Epithelial cell of proximal tubule (primary cell): Measurements from ENCODE around the gene CTTN. TPM values are rescaled to one million over a fixed set of nuclear protein-coding genes. Genes with fewer than 3 reads are reported as not detected.

Experiments used
- DNase-seq: peaks from one replicate; pipeline ENCODE4 v3.0.0-alpha.2; 2011; ENCODE audit warnings: low read depth
- H3K4me3 ChIP-seq: 2 replicates; pipeline ENCODE4 v1.5.1; 2011; ENCODE audit warnings: low read depth, mild to moderate bottlenecking, low read length
- total RNA-seq: library from RNA; depleted of rRNA; stranded (reverse); fragments of >200 nt; gene quantifications from 2 replicates; pipeline ENCODE4 v1.2.3, GENCODE V29; 2015
- TF ChIP-seq, protein P1 (sequence below): conservative IDR thresholded peaks from 2 replicates; pipeline ENCODE4 v1.5.1; 2012; ENCODE audit warnings: low read depth, mild to moderate bottlenecking, low read length

The CTTN gene
- total RNA-seq, 1 donor from 2014 or later = 254 TPM

DNA sequence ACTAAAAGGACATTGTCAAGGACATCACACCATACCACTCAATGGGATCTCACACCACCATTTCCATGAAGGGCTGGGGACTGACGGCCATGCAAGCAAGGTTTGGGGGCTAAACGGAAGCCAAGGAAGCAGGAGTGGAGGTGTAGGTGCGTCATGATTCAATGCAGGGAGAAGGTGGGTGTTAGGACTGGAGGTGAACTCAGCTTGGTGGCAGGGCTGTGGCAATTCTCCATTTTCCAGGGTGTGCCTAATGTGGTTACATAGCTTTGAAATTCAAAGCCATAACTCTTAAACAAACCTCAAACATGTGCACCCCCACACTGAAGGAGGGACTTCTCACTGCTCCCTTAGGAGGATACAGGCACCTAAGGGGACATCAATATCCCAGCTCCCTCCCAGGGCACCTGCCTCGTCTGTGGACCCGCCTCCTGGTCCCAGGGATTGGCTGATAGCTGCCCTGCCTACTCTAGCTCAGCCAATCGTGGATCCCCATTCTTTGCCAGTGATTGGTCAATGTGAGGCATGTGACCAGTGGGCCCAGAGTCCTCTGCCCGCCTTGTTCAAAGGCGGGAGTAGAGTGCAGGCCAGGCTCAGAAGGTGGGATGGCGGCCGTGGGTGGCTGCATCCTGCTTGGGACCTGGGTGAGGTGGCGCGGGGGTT lies 64.6 kb downstream of the CTTN start:
- TF ChIP-seq, protein P1, sequence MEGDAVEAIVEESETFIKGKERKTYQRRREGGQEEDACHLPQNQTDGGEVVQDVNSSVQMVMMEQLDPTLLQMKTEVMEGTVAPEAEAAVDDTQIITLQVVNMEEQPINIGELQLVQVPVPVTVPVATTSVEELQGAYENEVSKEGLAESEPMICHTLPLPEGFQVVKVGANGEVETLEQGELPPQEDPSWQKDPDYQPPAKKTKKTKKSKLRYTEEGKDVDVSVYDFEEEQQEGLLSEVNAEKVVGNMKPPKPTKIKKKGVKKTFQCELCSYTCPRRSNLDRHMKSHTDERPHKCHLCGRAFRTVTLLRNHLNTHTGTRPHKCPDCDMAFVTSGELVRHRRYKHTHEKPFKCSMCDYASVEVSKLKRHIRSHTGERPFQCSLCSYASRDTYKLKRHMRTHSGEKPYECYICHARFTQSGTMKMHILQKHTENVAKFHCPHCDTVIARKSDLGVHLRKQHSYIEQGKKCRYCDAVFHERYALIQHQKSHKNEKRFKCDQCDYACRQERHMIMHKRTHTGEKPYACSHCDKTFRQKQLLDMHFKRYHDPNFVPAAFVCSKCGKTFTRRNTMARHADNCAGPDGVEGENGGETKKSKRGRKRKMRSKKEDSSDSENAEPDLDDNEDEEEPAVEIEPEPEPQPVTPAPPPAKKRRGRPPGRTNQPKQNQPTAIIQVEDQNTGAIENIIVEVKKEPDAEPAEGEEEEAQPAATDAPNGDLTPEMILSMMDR = no peak
- no peak for DNase-seq
- H3K4me3 ChIP-seq = no peak overlapping the region

DNA sequence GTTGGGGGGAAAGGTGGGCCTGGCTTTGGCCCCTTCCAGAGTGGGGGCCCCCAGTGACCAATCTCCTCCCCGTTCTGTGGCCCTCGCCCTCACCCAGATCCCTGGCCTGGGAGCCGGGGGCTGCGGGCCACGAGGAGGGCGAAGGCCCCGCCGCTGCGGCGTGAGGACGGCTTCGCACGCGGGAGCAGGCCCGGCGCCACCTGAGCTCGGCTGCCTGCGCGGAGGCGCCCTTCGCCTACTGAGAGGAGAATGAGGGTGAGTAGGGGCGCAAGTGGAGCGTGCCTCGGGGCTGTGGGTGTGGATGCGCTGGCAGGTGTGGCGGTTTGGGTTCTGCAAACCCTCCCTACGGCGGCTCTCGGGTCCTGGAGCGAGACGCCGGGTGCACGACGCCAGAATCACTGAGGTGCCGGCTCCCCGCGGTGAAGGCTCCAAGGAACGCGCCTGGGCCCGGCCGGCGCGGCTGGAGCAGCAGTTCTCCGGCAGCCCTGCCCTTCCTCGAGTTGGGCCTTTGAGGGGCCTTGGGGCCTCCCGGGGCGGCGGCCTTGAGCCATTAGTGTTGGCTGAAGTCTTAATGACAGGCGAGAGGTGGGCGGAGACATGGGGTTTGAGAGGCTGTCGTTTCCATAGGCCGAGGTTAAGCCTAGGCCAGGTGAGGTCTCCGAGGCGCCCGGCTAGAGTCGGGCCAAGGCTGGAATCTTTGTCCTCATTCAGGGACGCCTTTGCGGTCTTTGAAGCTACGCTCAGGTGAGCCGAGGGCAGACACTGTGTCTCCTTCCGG lies 65.3 kb downstream of the CTTN start:
- DNase-seq = no peak
- TF ChIP-seq, protein P1 = no peak
- H3K4me3 ChIP-seq = no peak overlapping the region

DNA sequence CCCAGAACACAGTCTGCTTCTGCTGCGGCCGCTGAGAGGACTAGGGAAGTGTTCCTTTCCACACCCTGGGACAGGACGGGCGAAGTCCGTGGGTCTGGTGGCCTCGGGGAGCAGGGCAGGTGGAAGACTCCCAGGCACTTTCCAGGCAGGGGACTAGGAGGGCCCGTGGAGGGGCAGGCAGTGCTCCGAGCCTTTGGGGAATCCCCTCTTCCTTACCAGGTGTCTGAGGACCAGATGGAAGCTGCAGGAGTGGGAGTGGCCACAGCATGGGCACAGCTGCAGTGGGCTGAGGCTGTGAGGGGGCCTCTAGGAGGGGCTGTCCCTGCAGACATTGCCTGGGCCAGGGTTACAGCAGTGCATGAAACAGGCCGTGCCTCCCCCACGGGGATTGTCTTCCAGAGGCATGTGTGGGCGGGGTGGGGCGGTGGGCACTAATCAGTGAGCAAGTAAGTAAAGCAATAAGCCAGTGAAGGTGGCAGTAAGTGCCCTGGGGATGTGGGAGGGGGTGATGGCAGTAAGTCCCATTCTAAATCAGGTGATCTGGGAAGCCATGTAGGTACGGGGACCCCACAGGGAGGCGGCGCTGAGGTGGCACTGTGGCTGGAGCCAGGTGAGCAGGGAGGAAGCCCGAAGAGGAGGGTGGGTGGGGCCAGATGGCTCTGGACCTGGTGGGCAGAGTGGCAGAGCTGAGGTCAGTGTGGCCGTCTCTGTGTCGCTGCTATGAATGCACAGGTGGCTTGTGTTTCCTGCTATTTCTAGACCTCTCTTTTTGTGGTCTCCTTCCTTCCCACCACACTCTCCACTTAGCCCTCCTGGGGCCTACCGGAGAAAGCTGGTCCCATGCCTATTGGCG lies 66.4 kb downstream of the CTTN start:
- H3K4me3 ChIP-seq = no peak overlapping the region
- TF ChIP-seq, protein P1 = no peak
- DNase-seq = no peak

DNA sequence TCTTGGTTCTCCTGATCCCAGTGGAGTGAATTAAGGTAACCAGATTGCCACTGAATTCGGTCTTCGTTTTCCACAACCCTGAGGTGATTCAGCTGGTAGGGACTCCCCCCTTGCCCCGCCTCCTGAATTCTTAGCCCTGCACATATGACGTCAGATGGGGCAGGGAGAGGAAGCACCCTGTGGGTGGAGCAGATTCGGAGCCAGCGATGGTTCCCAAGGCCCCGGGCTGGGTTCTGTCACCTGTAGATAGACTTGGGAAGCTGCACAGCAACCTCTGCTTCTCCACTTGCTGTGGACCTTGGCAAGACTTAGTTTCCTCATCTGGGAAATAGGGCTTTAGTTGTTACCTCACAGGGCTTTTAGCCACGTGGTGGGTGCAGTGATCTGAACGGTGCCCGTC lies 67.8 kb downstream of the CTTN start:
- no peak overlapping the region for H3K4me3 ChIP-seq
- no peak for DNase-seq
- TF ChIP-seq, protein P1 = no peak

DNA sequence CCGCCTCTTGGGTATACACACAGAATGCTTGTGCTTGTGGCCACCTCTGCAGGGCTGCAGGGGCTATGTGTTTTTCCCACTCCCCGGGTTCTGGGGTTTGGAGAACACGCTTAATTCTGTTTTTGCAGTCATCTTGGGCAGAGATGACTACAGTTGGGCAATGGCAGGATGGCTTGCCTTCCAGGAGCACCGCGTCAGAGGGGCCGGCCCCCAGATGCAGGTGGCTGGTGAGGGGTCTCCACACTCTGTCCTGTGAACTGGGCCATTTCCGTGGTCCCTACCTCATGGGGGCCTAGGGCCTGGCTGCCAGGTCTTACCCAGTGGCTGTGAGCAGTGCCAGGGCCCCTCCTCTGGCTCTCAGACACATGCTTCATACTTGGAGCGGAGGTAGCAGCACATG lies 68.3 kb downstream of the CTTN start:
- no peak for DNase-seq
- no peak overlapping the region for H3K4me3 ChIP-seq
- TF ChIP-seq, protein P1 = no peak

DNA sequence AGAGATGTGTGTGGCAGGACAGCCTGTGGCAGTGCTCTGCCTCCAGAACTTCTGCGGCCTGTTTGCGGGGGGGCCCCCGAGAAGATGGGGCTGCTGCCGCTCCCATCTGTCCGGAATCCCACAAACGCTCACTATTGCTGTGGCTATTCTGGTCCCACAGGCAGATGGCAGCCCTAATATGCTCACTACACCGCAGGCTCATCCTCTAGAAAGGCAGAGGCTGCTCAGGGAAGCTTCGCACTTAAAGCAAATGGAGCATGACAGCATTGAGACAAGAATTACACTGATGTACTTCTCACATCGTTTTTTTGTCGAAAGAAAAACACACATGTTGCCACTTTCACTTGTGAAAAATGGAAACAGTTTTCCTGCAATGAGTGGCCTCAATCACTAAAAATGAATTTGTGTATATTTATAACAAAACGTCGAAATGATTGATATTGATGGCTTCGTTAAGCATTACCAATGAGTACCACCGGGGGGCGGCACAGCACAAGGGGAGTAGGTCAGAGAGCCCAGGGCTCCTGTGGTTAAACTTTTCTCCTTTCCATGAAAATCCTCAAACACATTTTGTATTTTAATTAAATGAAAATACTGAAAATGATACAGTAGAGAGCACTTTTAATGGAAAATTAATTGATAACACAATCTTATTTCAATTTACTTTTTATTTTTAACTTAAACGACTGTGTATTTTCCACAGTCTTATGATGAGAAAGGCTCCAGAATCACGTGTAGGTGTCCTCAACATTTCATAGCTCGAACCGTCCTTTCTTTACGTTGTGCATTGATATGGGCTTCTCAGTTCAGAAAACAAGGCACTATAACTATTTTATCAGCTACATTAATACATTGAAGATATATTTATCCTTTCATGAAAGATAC lies 69.1 kb downstream of the CTTN start:
- TF ChIP-seq, protein P1 = peak; percentile 96
- H3K4me3 ChIP-seq = no peak overlapping the region
- DNase-seq = no peak
